ENCODE results near the gene NAPSA. TPM values are rescaled to one million over a fixed set of nuclear protein-coding genes. Genes with fewer than 3 reads are reported as not detected.

NAPSA gene
- polyA plus RNA-seq, 1 donor from 2014 or later: not detected

- no peaks in the 10 kb centered on the region for H4K20me1 ChIP-seq (ENCODE audit: insufficient read depth)
- no peak for TF ChIP-seq RAD21 (conservative IDR thresholded peaks at IDR 0.05)
- no peak for TF ChIP-seq SMC3 (conservative IDR thresholded peaks at IDR 0.05; ENCODE audit: poor library complexity)
- no peak for TF ChIP-seq CTCF (IDR thresholded peaks at IDR 0.05; ENCODE audit: poor library complexity, severe bottlenecking)
- no peak for TF ChIP-seq EZH2 (IDR thresholded peaks at IDR 0.05; ENCODE audit: borderline replicate concordance, insufficient read depth, low read length, poor library complexity, severe bottlenecking)
- no peak for TF ChIP-seq REST (IDR thresholded peaks at IDR 0.05; ENCODE audit: borderline replicate concordance)
- no peak for TF ChIP-seq MXI1 (conservative IDR thresholded peaks at IDR 0.05; ENCODE audit: poor library complexity, severe bottlenecking)
- TF ChIP-seq POLR2AphosphoS5 (IDR thresholded peaks at IDR 0.05): no peak
- TF ChIP-seq TAF1 (IDR thresholded peaks at IDR 0.05; ENCODE audit: low read depth): no peak
- no peak for TF ChIP-seq EP300 (conservative IDR thresholded peaks at IDR 0.05; ENCODE audit: poor library complexity, severe bottlenecking)
- no peak overlapping the region for H3K9ac ChIP-seq (ENCODE audit: low read length)
- no peaks in the 10 kb centered on the region for H3K27me3 ChIP-seq (ENCODE audit: insufficient read depth, low read depth, low read length)
- no peak overlapping the region for H3K27ac ChIP-seq (ENCODE audit: low read length)
- H3F3A ChIP-seq (ENCODE audit: insufficient read depth, low read length, poor library complexity, severe bottlenecking): no peaks in the 10 kb centered on the region
- no peaks in the 10 kb centered on the region for H3K9me2 ChIP-seq (ENCODE audit: insufficient read depth, low read length)
- no peaks in the 10 kb centered on the region for H3K9me3 ChIP-seq (ENCODE audit: low read length)
- H2AFZ ChIP-seq (ENCODE audit: low read depth, low read length): no peak overlapping the region
- H3K4me2 ChIP-seq (ENCODE audit: low read length): no peak overlapping the region
- H3K79me2 ChIP-seq (replicated peaks; ENCODE audit: insufficient read depth, low read length): no peaks in the 10 kb centered on the region
- no peaks in the 10 kb centered on the region for H3K36me3 ChIP-seq (ENCODE audit: insufficient read depth, low read length)
- no peak overlapping the region for H3K4me3 ChIP-seq (ENCODE audit: low read length)
These were observed 43.9 kb upstream of the NAPSA start for GRCh38 chr19:50409347-50409746.

- H3K36me3 ChIP-seq (ENCODE audit: insufficient read depth, low read length): no peaks in the 10 kb centered on the region
These were observed 41.4 kb upstream of the NAPSA start for GRCh38 chr19:50406829-50407228.

More at GRCh38 chr19:50406829-50407228, 41.4 kb upstream of the NAPSA start:
- Histone ChIP-seq H3K9me3 (ENCODE audit: low read length) (no peaks in the 10 kb centered on the region), H3F3A (ENCODE audit: insufficient read depth, low read length, poor library complexity, severe bottlenecking) (no peaks in the 10 kb centered on the region), H3K4me2 (ENCODE audit: low read length) (no peak overlapping the region), H3K27ac (ENCODE audit: low read length) (no peak overlapping the region), H3K4me3 (ENCODE audit: low read length) (no peak overlapping the region), H3K79me2 (replicated peaks; ENCODE audit: insufficient read depth, low read length) (no peaks in the 10 kb centered on the region), H3K27me3 (ENCODE audit: insufficient read depth, low read depth, low read length) (no peaks in the 10 kb centered on the region), H4K20me1 (ENCODE audit: insufficient read depth) (no peaks in the 10 kb centered on the region), H3K9me2 (ENCODE audit: insufficient read depth, low read length) (no peaks in the 10 kb centered on the region), H2AFZ (ENCODE audit: low read depth, low read length) (no peak overlapping the region), H3K9ac (ENCODE audit: low read length) (no peak overlapping the region)
- TF ChIP-seq CTCF (IDR thresholded peaks at IDR 0.05; ENCODE audit: poor library complexity, severe bottlenecking): no peak
- TF ChIP-seq EZH2 (IDR thresholded peaks at IDR 0.05; ENCODE audit: borderline replicate concordance, insufficient read depth, low read length, poor library complexity, severe bottlenecking): no peak
- TF ChIP-seq EP300 (conservative IDR thresholded peaks at IDR 0.05; ENCODE audit: poor library complexity, severe bottlenecking): no peak
- TF ChIP-seq TAF1 (IDR thresholded peaks at IDR 0.05; ENCODE audit: low read depth): no peak
- no peak for TF ChIP-seq REST (IDR thresholded peaks at IDR 0.05; ENCODE audit: borderline replicate concordance)
- TF ChIP-seq SMC3 (conservative IDR thresholded peaks at IDR 0.05; ENCODE audit: poor library complexity): no peak
- TF ChIP-seq RAD21 (conservative IDR thresholded peaks at IDR 0.05): no peak
